Epithelial cell of esophagus (primary cell): Measurements from ENCODE around the gene DLL4.

Source experiments
- DNase-seq: peaks from one replicate; pipeline ENCODE4 v3.0.0; 2010; ENCODE audit warnings: low read depth
- H3K4me3 ChIP-seq: 2 replicates; pipeline ENCODE4 v1.5.1; 2011; ENCODE audit warnings: mild to moderate bottlenecking, low read length, control low read depth
- CTCF ChIP-seq: IDR thresholded peaks from 2 replicates; pipeline ENCODE4 v1.5.1; 2011; ENCODE audit warnings: low read depth, mild to moderate bottlenecking, low read length, control low read depth, inconsistent platforms; ENCODE audit not compliant: insufficient read depth; ENCODE audit errors: missing control alignments

The DLL4 gene

GRCh38 chr15:40914013-40914412, 15.1 kb upstream of the DLL4 start:
- no peak for DNase-seq
- TF ChIP-seq CTCF = no peak
- H3K4me3 ChIP-seq = no peak overlapping the region

GRCh38 chr15:40914486-40914885, 14.7 kb upstream of the DLL4 start:
- no peak for TF ChIP-seq CTCF
- DNase-seq = no peak
- no peak overlapping the region for H3K4me3 ChIP-seq

- no peak for TF ChIP-seq CTCF
- no peak overlapping the region for H3K4me3 ChIP-seq
- no peak for DNase-seq
Measured at GRCh38 chr15:40915116-40915661, 14.0 kb upstream of the DLL4 start.

- no peak overlapping the region for H3K4me3 ChIP-seq
- no peak for DNase-seq
- no peak for TF ChIP-seq CTCF
Measured at GRCh38 chr15:40915679-40916078, 13.5 kb upstream of the DLL4 start.

- no peak overlapping the region for H3K4me3 ChIP-seq
- TF ChIP-seq CTCF = no peak
- no peak for DNase-seq
Measured at GRCh38 chr15:40917585-40917984, 11.6 kb upstream of the DLL4 start.

GRCh38 chr15:40918146-40918798, 10.9 kb upstream of the DLL4 start:
- DNase-seq = no peak
- no peak overlapping the region for H3K4me3 ChIP-seq
- no peak for TF ChIP-seq CTCF
